Measurements from ENCODE around the gene C4orf33.
A peak's percentile ranks its signal among the peaks of the same experiment; 100 is the strongest.
"Not testable (repeated sequence)": the region's sequence is repeated elsewhere in the genome, so short reads cannot be mapped to it uniquely, and the experiment has no call there.

The C4orf33 gene

GRCh38 chr4:129095811-129096454, at the start of gene C4orf33:
C4orf33 (plus strand) TSS chr4:129096152; CDS start chr4:129102611, 6,459 bp downstream.
- Histone ChIP-seq H3K4me3 (ENCODE audit: low read length) (peak within 1 kb of the TSS; percentile 66; the same call in 1 of the 2 replicates), H3K4me1 (ENCODE audit: control insufficient read depth, insufficient read depth, low read length) (no peaks in the 10 kb centered on the region), H3K27me3 (ENCODE audit: control insufficient read depth, insufficient read depth, low read length) (no peaks in the 10 kb centered on the region), H3K36me3 (ENCODE audit: control insufficient read depth, insufficient read depth, low read length) (no peaks in the 10 kb centered on the region), H3K27ac (ENCODE audit: low read length) (no peak within 1 kb of the TSS), H3K9me3 (ENCODE audit: control insufficient read depth, insufficient read depth, low read length) (no peaks in the 10 kb centered on the region)
- DNase-seq (ENCODE audit: low read depth, low spot score): no peak
- WGBS (ENCODE audit: insufficient coverage, insufficient read length): no CpG with 5 or more reads among the region's 14 CpGs

- no peak for DNase-seq (ENCODE audit: low read depth, low spot score)
- Histone ChIP-seq H3K36me3 (ENCODE audit: control insufficient read depth, insufficient read depth, low read length) (peaks cover 4% of the 10 kb centered on the region; the same call in 1 of the 2 replicates), H3K4me3 (ENCODE audit: low read length) (no peak overlapping the region), H3K4me1 (ENCODE audit: control insufficient read depth, insufficient read depth, low read length) (no peaks in the 10 kb centered on the region), H3K27me3 (ENCODE audit: control insufficient read depth, insufficient read depth, low read length) (no peaks in the 10 kb centered on the region), H3K27ac (ENCODE audit: low read length) (no peak overlapping the region), H3K9me3 (ENCODE audit: control insufficient read depth, insufficient read depth, low read length) (no peaks in the 10 kb centered on the region; the same call in 1 of the 2 replicates)
Observed at GRCh38 chr4:129059028-129059427, 36.9 kb upstream of the C4orf33 start.

- Histone ChIP-seq H3K27ac (ENCODE audit: low read length) (no peak overlapping the region), H3K4me1 (ENCODE audit: control insufficient read depth, insufficient read depth, low read length) (no peaks in the 10 kb centered on the region), H3K4me3 (ENCODE audit: low read length) (no peak overlapping the region), H3K9me3 (ENCODE audit: control insufficient read depth, insufficient read depth, low read length) (no peaks in the 10 kb centered on the region; the same call in 1 of the 2 replicates), H3K36me3 (ENCODE audit: control insufficient read depth, insufficient read depth, low read length) (peaks cover 4% of the 10 kb centered on the region; the same call in 1 of the 2 replicates), H3K27me3 (ENCODE audit: control insufficient read depth, insufficient read depth, low read length) (no peaks in the 10 kb centered on the region)
- no CpG with 5 or more reads among the region's 3 CpGs for WGBS (ENCODE audit: insufficient coverage, insufficient read length)
- DNase-seq (ENCODE audit: low read depth, low spot score): no peak
Observed at GRCh38 chr4:129062580-129062979, 33.4 kb upstream of the C4orf33 start.

- no peaks in the 10 kb centered on the region; the same call in 1 of the 2 replicates for H3K9me3 ChIP-seq (ENCODE audit: control insufficient read depth, insufficient read depth, low read length)
- no peak overlapping the region for H3K27ac ChIP-seq (ENCODE audit: low read length)
- WGBS (ENCODE audit: insufficient coverage, insufficient read length): no CpG with 5 or more reads among the region's 2 CpGs
- no peak for DNase-seq (ENCODE audit: low read depth, low spot score)
- H3K27me3 ChIP-seq (ENCODE audit: control insufficient read depth, insufficient read depth, low read length): no peaks in the 10 kb centered on the region
- no peak overlapping the region for H3K4me3 ChIP-seq (ENCODE audit: low read length)
- no peaks in the 10 kb centered on the region for H3K4me1 ChIP-seq (ENCODE audit: control insufficient read depth, insufficient read depth, low read length)
- peaks cover 4% of the 10 kb centered on the region; the same call in 1 of the 2 replicates for H3K36me3 ChIP-seq (ENCODE audit: control insufficient read depth, insufficient read depth, low read length)
Observed at GRCh38 chr4:129063640-129064039, 32.3 kb upstream of the C4orf33 start.

- peaks cover 4% of the 10 kb centered on the region; the same call in 1 of the 2 replicates for H3K36me3 ChIP-seq (ENCODE audit: control insufficient read depth, insufficient read depth, low read length)
- DNase-seq (ENCODE audit: low read depth, low spot score): no peak
- no peaks in the 10 kb centered on the region for H3K27me3 ChIP-seq (ENCODE audit: control insufficient read depth, insufficient read depth, low read length)
- no peak overlapping the region for H3K4me3 ChIP-seq (ENCODE audit: low read length)
- no peak overlapping the region for H3K27ac ChIP-seq (ENCODE audit: low read length)
- no peaks in the 10 kb centered on the region for H3K4me1 ChIP-seq (ENCODE audit: control insufficient read depth, insufficient read depth, low read length)
- H3K9me3 ChIP-seq (ENCODE audit: control insufficient read depth, insufficient read depth, low read length): no peaks in the 10 kb centered on the region; the same call in 1 of the 2 replicates
Observed at GRCh38 chr4:129064717-129065116, 31.2 kb upstream of the C4orf33 start.

GRCh38 chr4:129069537-129069936, 26.4 kb upstream of the C4orf33 start:
- not testable (repeated sequence) for H3K27me3 ChIP-seq (ENCODE audit: control insufficient read depth, insufficient read depth, low read length); DNase-seq (ENCODE audit: low read depth, low spot score); H3K9me3 ChIP-seq (ENCODE audit: control insufficient read depth, insufficient read depth, low read length); H3K27ac ChIP-seq (ENCODE audit: low read length); H3K4me3 ChIP-seq (ENCODE audit: low read length); H3K36me3 ChIP-seq (ENCODE audit: control insufficient read depth, insufficient read depth, low read length); H3K4me1 ChIP-seq (ENCODE audit: control insufficient read depth, insufficient read depth, low read length)
- no CpG with 5 or more reads among the region's 2 CpGs for WGBS (ENCODE audit: insufficient coverage, insufficient read length)

GRCh38 chr4:129077326-129077725, 18.6 kb upstream of the C4orf33 start:
- Histone ChIP-seq H3K27me3 (ENCODE audit: control insufficient read depth, insufficient read depth, low read length) (no peaks in the 10 kb centered on the region), H3K27ac (ENCODE audit: low read length) (no peak overlapping the region), H3K36me3 (ENCODE audit: control insufficient read depth, insufficient read depth, low read length) (peaks cover 9% of the 10 kb centered on the region; the same call in 1 of the 2 replicates), H3K4me3 (ENCODE audit: low read length) (no peak overlapping the region), H3K9me3 (ENCODE audit: control insufficient read depth, insufficient read depth, low read length) (peaks cover 3% of the 10 kb centered on the region), H3K4me1 (ENCODE audit: control insufficient read depth, insufficient read depth, low read length) (no peaks in the 10 kb centered on the region)
- DNase-seq (ENCODE audit: low read depth, low spot score): no peak

GRCh38 chr4:129080129-129080528, 15.8 kb upstream of the C4orf33 start:
- Histone ChIP-seq H3K4me3 (ENCODE audit: low read length) (no peak overlapping the region), H3K9me3 (ENCODE audit: control insufficient read depth, insufficient read depth, low read length) (peaks cover 3% of the 10 kb centered on the region), H3K36me3 (ENCODE audit: control insufficient read depth, insufficient read depth, low read length) (peaks cover 9% of the 10 kb centered on the region; the same call in 1 of the 2 replicates), H3K27me3 (ENCODE audit: control insufficient read depth, insufficient read depth, low read length) (no peaks in the 10 kb centered on the region), H3K27ac (ENCODE audit: low read length) (no peak overlapping the region), H3K4me1 (ENCODE audit: control insufficient read depth, insufficient read depth, low read length) (no peaks in the 10 kb centered on the region)
- no peak for DNase-seq (ENCODE audit: low read depth, low spot score)

GRCh38 chr4:129082302-129082701, 13.7 kb upstream of the C4orf33 start:
- WGBS (ENCODE audit: insufficient coverage, insufficient read length): no CpG with 5 or more reads among the region's 5 CpGs
- Histone ChIP-seq H3K4me3 (ENCODE audit: low read length) (no peak overlapping the region), H3K27ac (ENCODE audit: low read length) (no peak overlapping the region), H3K36me3 (ENCODE audit: control insufficient read depth, insufficient read depth, low read length) (peaks cover 9% of the 10 kb centered on the region; the same call in 1 of the 2 replicates), H3K4me1 (ENCODE audit: control insufficient read depth, insufficient read depth, low read length) (no peaks in the 10 kb centered on the region), H3K27me3 (ENCODE audit: control insufficient read depth, insufficient read depth, low read length) (no peaks in the 10 kb centered on the region), H3K9me3 (ENCODE audit: control insufficient read depth, insufficient read depth, low read length) (peaks cover 3% of the 10 kb centered on the region)
- DNase-seq (ENCODE audit: low read depth, low spot score): no peak

GRCh38 chr4:129085472-129085871, 10.5 kb upstream of the C4orf33 start:
- peaks cover 4% of the 10 kb centered on the region; the same call in 1 of the 2 replicates for H3K36me3 ChIP-seq (ENCODE audit: control insufficient read depth, insufficient read depth, low read length)
- no peak for DNase-seq (ENCODE audit: low read depth, low spot score)
- H3K27me3 ChIP-seq (ENCODE audit: control insufficient read depth, insufficient read depth, low read length): no peaks in the 10 kb centered on the region
- H3K9me3 ChIP-seq (ENCODE audit: control insufficient read depth, insufficient read depth, low read length): no peaks in the 10 kb centered on the region
- H3K4me1 ChIP-seq (ENCODE audit: control insufficient read depth, insufficient read depth, low read length): no peaks in the 10 kb centered on the region
- no peak overlapping the region for H3K4me3 ChIP-seq (ENCODE audit: low read length)
- H3K27ac ChIP-seq (ENCODE audit: low read length): no peak overlapping the region
- WGBS (ENCODE audit: insufficient coverage, insufficient read length): no CpG with 5 or more reads among the region's 4 CpGs

- WGBS (ENCODE audit: insufficient coverage, insufficient read length): no CpG with 5 or more reads among the region's 2 CpGs
- Histone ChIP-seq H3K27ac (ENCODE audit: low read length) (no peak overlapping the region), H3K4me1 (ENCODE audit: control insufficient read depth, insufficient read depth, low read length) (no peaks in the 10 kb centered on the region), H3K27me3 (ENCODE audit: control insufficient read depth, insufficient read depth, low read length) (no peaks in the 10 kb centered on the region), H3K36me3 (ENCODE audit: control insufficient read depth, insufficient read depth, low read length) (no peaks in the 10 kb centered on the region), H3K9me3 (ENCODE audit: control insufficient read depth, insufficient read depth, low read length) (no peaks in the 10 kb centered on the region), H3K4me3 (ENCODE audit: low read length) (no peak overlapping the region)
- DNase-seq (ENCODE audit: low read depth, low spot score): no peak
Observed at GRCh38 chr4:129087516-129087915, 8.4 kb upstream of the C4orf33 start.
